Measurements from ENCODE around the gene GSTO2.
A peak's percentile ranks its signal among the peaks of the same experiment; 100 is the strongest.

Gene GSTO2

DNA sequence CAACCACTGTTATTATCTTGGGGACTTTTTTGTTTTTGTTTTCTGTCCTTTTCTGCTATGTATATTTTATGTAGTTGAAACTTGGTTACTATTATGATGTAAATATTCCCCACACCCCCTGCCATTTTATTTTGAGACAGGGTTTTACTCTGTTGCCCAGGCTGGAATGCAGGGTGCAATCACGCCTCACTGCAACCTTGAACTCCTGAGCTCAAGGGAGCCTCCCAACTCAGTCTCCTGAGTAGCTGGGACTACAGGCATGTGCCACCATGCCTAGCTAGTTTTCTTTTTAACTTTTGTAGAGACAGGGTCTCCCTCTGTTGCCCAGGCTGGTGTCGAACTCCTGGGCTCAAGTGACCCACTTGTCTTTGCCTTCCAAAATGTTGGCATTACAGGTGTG, 18.0 kb downstream of the GSTO2 start:
- DNase-seq: no peak

DNA sequence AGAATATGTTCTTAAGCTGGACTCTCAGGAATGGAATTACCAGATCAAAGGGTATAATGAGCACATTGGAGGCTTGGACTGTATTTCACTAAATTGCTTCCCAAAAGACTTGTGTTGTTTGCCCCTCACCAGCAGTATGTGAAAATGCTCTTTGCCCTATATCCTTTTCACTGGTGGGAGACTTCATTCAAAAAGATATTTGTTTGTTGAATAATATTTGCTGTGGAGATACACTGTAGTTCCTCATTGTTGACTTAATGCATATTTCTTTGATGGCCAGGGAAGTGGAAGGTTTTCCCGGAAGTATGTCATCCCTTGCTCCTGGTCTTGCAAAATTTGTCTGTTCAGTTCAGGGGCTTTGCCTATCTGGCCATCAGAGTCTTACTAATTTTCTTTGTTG, 19.4 kb downstream of the GSTO2 start:
- no peak for DNase-seq

DNA sequence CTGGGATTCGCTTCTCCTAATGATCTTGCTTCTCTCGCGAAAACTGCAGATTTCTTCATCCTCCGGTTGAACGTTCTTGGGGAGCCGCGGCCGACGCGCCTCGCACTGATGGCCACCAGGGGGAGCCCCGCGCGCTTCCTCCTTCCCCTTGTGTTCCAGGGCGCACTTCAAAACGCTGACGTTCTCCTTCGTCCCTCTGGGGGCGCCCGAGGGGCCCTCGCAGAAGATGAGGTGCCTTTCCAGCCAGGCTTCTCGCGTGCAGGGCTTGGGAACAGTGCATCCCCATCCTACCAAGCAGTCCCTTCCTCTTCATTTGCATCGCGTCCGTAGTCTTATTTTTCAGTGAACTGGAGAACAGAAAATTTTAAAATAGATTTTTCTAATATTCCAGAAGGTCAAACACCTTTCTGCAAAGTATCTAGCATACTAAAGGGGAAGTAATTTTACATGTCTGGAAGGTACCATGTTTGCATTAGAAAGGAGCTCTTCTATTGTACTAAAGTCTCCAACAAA, 22.5 kb downstream of the GSTO2 start:
- peak; percentile 90 for DNase-seq

DNA sequence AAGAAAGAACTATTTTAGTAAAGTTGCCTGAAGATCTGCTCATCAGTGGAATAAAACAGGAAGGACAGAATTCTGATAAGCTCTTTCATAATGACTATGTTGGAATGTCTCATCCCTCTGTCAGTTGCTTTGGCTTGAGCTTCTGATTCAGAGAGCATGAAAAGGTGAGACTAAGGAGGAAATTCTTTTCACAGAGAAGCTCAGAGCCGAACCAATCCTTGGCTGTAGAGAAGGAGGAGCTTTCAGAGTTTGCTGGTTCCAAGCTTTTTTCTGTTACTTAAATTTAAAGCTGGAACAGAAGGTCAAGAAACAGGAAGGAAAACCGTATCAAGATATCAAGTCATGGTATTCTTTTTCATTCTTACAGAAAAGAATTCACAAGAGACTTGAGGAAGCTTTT, 24.0 kb downstream of the GSTO2 start:
- DNase-seq: no peak

DNA sequence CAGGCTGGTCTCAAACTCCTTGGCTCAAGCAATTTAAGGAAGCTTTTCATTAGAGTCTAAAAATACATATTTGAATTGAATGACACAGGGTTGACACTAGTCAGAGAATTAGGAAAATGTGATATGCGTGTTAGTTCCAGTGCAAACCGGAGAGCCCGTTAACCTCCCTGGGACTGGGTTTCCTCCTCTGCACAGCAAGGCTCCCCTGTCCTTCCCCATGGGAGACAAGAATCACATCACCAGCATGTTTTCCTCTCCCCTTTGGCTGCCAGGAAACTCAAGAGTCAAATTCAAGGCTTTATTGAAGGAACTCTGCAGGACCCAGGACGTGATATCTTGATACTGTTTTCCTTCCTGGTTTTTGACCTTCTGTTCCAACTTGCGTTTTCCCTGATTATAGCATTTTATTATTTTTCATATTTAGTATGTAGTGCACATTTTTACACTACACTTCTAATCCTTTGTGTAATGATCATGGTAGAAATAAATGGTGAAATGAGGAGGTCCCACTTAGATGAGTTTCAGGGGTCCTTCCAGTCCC, 24.9 kb downstream of the GSTO2 start:
- no peak for DNase-seq

DNA sequence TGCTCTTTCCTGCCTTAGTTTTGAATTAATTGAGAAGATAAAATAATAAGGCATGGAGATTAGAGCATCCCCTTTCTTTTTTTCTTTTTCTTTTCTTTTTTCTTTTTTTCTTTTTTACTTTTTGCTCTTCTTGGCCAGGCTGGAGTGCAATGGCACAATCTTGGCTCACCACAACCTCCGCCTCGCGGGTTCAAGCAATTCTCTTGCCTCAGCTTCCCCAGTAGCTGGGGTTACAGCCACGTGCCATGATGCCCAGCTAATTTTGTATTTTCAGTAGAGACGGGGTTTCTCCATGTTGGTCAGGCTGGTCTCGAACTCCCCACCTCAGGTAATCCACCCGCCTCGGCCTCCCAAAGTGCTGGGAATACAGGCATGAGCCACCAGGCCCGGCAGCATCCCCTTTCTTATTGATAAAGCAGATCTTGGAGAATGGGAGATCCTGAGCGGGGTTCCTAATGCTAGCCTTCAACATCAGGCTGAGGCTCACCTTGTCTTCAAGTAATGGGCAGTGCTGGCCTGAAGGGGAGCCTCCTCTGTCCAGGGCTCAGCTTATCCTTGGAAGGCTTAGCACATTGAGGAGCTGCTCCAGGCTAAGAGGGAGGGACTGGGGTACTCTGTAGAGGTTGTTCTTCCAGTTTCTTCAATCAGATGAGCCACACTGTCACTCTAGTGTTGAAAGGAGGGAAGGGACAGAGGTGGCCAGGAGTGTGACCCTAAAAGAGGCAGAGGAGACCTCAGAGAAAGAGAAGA, 27.9 kb downstream of the GSTO2 start:
- no peak for DNase-seq

DNA sequence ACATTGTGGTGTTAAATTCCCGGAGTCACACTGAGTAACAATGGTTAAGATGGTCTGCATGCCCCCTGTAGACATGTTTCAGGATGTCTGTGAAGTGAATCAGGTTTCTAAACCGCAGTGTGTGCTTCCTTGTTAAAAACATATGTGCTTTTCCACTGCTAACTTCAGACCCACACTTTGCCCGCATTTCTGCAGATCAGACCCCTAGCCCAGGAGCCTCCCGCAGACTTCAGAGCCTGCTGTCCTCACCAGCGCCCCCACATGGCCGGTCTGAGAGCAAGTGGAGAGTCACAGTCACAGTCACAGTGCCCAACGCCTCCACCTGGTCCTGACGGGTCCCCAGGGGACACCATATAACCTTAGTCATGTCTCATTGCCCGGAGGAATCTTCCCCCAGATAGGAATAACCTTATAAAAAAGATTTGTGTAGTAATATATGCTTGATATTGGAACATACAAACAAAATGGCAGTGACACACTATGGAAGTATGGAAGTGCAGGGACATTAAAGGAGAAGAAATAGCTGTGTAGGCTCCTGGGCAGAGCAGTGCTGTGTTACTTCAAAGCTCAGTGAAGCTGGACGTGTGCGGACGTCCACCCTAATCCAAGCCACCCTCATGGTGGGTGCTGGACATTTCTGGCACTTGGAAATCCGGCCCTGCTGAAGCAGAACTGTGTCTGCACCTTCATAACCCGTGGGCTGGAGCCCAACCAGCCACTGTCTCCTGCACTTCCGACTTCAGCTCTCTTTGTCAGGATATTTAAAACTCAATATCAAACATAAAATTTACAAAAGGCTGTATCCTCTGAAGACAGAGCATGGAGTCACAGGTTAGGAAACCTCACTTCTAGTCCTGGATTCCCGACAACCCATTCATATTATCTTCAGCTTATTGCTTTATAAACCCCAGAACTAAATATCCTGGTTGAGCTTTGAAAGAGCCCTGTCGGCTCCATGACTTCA, 29.0 kb downstream of the GSTO2 start:
- DNase-seq: peak; percentile 44

DNA sequence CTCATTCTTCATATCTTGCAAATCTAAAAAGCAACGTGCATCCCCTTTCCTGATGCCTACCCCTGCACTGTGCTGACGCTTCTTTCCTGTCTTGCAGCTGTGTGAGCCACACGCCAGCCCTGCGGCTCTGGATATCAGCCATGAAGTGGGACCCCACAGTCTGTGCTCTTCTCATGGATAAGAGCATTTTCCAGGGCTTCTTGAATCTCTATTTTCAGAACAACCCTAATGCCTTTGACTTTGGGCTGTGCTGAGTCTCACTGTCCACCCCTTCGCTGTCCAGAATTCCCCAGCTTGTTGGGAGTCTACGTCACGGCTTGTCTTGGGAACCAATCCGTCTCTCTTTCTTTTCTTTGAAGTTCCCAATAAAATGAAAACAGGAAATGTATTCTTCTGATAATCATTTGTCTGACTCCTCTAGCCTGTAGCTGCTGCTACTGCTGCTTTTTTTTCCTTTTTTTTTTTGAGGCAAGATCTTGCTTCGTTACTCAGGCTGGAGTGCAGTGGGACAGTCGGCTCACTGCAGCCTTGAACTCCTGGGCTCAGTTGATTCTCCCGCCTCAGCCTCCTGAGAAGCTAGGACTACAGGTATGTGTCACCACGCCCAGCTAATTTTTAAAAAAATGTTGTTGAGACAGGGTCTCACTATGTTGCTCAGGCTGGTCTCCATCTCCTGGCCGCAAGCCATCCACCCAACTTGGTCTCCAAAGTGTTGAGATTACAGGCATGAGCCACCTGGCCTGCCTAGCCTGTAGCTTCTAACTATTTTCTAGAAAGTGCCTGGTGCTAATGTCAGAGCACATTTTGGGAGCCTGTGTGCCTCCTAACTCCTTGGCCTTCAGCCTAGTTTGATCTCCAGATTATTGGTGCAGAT, 30.3 kb downstream of the GSTO2 start:
- DNase-seq: no peak

DNA sequence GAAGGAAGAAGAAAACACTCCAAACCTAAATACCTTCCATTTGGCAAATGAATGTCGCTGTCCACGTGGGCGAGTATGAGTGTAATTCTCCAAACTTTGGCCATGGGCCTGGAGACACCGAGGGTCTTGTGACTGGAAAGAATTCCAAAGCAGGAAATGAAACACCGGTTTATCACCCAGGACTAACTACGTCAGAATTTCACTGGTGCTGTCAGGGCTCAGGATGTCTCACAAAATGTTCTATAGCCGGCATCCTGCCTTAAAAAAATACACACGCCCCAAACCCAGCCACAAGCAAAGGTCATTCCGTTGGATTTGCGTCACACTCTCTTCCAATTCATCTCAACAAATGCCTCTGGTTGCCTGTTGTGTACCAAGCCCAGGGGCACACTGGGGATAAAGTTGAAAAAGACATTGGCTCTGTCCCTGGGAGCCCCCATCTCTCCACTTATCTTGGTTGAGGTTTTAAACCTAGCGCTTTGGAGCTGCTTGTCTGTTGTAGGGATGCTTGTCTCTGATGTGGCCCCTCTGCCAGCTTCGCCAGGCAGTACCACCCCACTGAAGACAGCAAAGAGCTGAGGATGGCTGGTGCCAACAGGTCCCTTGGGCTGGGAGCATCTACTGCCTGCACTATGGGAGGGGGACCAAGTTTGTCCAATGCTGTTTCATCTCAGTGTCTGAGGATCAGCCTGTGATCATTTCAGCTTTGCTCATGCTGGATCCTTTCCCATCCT, 31.2 kb downstream of the GSTO2 start:
- DNase-seq: no peak

DNA sequence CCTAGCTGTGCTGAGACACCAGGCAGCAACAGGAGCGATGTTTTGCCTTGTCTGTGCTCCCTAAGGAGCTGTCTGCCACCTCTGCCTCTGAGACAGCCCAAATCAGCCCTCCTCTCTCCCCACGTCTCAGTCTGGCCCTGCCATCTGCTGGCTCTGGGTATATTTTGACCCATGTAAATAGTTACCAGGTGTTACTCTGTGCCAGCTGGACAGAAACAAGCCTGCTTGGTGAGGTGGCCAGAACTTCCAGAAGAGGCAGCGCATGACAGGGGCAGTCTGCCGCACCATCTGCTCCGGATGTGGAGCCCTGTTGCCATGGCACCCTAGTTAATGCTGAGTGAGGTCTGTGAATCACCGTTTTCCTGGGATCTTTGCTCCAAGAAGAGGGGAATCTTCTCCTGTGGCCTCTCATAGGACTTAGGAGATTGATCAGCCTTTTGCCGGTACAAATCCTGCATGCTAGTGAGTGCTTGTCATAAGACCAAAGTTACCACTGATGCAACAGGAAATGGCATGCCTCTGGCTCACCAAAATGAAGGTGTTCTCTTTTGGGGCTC, 31.8 kb downstream of the GSTO2 start:
- no peak for DNase-seq

DNA sequence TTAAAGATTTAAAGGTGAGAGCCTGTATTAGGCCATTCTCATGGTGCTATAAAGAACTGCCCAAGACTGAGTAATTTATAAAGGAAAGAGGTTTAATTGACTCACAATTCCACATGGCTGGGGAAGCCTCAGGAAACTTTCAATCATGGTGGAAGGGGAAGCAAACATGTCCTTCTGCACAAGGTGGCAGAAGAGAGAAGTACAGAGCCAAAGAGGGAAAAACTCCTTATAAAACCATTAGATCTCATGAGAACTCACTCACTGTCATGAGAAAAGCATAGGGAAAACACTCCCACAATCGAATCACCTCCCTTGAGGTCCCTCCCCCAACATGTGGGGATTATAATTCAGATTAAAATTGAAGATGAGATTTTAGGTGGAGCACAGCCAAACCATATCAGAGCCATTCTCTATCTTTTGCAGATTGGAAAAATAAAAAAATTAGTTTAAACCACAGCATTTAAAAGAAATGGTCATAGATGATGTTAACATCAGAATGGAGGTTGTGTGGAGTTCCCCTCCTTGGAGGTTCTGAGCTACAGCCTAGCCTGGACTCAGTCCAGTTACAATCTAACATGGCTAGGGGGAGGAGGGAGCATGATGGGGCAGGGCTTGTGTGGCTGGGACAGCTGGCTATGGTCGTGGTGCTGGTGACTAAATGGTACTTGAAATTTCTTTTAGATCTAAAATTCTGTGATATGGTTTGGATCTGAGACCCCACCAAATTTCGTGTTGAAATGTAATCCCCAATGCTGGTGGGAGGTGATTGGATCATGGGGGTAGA, 33.1 kb downstream of the GSTO2 start:
- DNase-seq: no peak

DNA sequence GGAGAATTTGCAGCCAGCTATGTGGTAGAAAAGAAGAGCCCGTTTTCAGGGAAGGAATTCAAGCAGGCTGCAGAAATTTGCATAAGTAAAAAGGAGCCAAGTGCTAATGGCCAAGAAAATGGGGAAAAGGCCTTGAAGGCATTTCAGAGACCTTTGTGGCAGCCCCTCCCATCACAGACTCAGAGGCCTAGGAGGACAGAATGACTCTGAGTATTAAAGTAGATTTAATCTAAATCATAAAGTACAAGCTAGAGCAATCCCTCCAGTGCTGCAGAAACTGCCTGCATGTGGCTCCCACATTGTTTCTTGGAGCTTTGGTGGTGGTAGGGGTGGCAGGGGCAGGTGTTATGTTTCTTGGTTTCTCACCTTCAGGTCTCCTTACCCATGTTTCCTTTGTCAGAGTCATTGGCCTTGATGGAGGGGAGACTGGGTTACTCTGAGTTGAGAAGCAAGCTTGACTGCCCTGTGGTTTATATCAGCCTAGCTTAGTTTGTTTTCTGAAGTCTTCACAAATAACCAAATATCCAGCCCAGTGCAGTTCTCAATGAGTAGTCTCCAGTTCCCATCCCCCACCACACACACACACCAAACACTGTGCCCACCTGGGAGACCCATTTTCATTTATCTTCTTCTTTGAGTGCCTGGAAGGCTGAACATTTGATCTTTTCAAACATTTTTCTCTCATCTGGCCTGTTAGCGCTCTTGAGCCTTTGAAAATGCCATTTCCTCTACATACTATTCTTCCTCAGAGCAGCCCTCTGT, 34.8 kb downstream of the GSTO2 start:
- DNase-seq: no peak

DNA sequence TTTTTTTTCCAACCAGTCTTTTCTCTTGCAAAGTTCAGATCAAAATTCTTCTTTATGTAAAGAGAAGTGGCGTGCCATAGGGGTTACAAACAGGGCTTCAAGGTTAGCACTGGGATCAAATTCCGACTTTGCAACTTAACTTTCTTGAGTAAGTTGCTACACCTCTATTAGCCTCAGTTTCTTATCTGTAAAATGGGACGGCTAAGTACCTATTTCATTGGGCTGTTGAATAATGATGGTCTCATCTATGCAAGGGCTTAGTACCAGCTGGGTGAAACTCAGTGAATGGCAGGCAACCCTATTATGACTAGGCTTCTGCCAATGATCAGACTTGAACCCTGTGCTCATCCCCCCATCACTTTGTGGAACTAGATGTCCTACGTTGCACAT, 35.4 kb downstream of the GSTO2 start:
- DNase-seq: no peak

DNA sequence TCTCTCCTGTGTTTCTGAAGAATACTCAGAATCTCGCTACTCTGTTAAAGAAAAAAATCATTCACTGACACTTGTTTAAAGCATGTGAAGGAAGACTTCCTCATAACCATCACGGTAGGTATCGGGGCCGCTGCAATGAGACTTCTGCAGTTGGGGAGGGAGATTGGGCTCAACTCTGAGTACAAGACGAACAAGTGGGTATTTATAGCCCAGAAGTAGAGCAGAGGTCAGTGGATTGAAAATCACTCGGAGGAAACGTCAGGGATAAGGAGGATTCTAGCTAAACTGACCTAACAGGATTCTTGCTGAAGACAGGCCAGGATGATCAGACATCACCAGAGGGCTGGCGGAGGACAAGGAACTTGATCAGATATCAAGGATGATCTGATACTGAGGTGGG, 35.9 kb downstream of the GSTO2 start:
- no peak for DNase-seq

DNA sequence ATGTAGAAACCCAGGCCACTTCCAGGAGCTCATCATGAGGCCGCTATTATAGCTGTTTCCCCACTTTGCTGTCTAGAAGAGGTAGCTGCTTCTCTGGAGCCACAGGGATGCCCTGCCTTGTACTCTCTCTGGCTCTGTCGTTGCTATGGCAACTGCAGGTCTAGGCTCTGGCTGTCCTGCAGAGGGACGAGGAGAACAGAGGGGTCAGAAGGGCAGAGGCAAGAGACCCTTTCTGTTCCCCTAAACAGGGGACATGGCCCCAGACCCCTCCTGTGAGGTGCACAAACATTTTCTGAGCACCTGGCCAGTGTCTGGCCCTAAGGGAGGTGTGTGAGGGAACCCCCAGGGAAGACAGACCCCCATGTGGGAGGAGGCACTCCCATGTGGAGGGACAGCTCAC, 37.9 kb downstream of the GSTO2 start:
- no peak for DNase-seq

DNA sequence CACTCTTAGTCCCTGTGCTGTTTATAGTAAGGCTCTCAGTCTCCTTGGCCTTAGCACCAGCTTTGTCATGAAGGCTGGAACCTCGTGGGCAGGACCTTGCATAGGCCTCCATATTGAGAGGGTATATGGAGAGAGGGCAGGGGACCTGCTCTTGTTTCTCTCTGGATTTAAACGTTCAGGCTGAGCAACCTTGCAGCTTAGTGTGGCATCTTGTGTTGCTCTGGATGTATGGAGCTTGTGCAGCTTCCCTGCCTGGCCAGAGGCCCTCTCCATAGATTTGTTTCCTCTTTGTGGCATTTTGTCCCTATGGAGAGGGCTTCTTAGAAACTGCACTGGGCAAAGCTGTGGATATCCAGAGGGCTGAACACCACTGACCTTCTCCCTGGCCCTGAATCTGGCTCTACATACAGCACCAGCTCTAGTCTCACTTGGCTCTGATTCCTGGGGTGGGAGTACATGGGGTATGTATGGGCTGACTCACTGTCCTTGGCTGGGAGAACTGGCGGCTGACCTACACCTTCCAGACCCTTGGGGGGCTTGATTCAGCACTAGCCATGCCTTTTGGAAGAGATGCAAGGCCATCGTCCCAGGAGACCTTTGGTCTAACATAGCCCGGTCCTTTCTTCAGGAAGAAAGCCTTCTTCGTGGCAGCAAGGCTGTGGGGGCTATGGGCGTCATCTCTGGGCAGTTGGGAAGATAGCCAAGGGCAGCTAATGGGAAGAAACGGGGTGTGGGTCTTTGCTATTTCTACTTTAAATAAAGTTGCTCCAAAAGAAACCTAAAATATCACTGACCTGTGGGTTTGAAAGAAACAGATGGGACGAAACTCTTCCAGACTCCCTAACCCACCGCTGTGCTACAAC, 38.8 kb downstream of the GSTO2 start:
- no peak for DNase-seq

DNA sequence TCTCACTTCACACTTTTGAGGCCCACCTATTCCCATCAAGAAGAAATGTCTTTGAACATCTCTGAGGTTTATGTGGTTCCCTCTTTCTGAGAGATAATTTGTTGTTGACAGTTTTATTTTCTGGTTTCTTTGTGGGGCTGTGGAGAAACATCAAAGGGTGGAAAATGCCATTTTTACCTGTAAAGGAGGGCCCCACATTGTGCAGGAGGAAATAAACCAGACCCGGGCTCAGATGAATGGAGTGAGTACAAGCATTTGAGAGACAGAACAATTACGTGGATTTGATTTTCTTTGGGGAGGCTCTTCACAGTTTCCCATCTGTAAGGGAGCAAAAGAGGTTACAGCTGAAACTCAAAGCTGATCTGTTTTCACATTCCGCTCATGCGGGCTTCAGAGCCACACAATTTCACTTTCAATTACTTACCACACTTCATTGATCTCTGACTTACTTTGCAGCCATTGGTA, 39.5 kb downstream of the GSTO2 start:
- DNase-seq: no peak

Data from stimulated activated CD4-positive, alpha-beta T cell treated with anti-CD3 and anti-CD28 coated beads, Interleukin-4, amount 100 ng/mL, for 1 hour (primary cell).